OCI-LY3 (cell line): ENCODE data around the gene PTPN20.
"Not testable (repeated sequence)": the region's sequence is repeated elsewhere in the genome, so short reads cannot be mapped to it uniquely, and the experiment has no call there.

ENCODE experiments used
- H2AFZ ChIP-seq: fragments of 200-600, 300-600 bp; shearing (Covaris generic); 2 replicates; pipeline ENCODE4 v1.6.0; 2014; ENCODE audit warnings: antibody characterized with exemption, low read depth, low read length
- H3K27ac ChIP-seq: fragments of 200-600, 300-600 bp; sonication (generic); 2 replicates; pipeline ENCODE4 v1.5.1; 2014; ENCODE audit warnings: mild to moderate bottlenecking, low read length, moderate library complexity, mixed read lengths
- H3K27me3 ChIP-seq: fragments of 200-600, 300-600 bp; sonication (generic); 2 replicates; pipeline ENCODE4 v1.6.1; 2014; ENCODE audit warnings: low read depth, low read length, mixed read lengths
- H3K36me3 ChIP-seq: fragments of 200-600, 300-600 bp; sonication (generic); replicated peaks from 2 replicates; pipeline ENCODE3; 2014; ENCODE audit warnings: low read depth, low read length, mixed read lengths
- H3K4me1 ChIP-seq: fragments of 300-600, 200-600 bp; sonication (generic); 2 replicates; pipeline ENCODE4 v1.6.1; 2014; ENCODE audit warnings: low read length, mixed read lengths
- H3K4me2 ChIP-seq: fragments of 200-600, 300-600 bp; sonication (generic); 2 replicates; pipeline ENCODE4 v1.6.1; 2014; ENCODE audit warnings: low read length, mixed read lengths
- H3K4me3 ChIP-seq: fragments of 300-600, 200-600 bp; sonication (generic); 2 replicates; pipeline ENCODE4 v1.5.1; 2014; ENCODE audit warnings: antibody characterized with exemption, mild to moderate bottlenecking, low read length, moderate library complexity
- H3K79me2 ChIP-seq: fragments of 300-600, 200-600 bp; shearing (Covaris generic); 2 replicates; pipeline ENCODE4 v1.6.1; 2014; ENCODE audit warnings: mild to moderate bottlenecking, low read length, mixed read lengths
- H3K9ac ChIP-seq: fragments of 300-600, 200-600 bp; shearing (Covaris generic); 2 replicates; pipeline ENCODE4 v1.6.0; 2014; ENCODE audit warnings: mild to moderate bottlenecking, low read length, moderate library complexity
- H3K9me3 ChIP-seq: fragments of 200-600, 300-600 bp; shearing (Covaris generic); 2 replicates; pipeline ENCODE4 v1.6.1; 2014; ENCODE audit warnings: low read length, mixed read lengths; ENCODE audit not compliant: insufficient read depth
- H4K20me1 ChIP-seq: fragments of 200-600, 300-600 bp; sonication (generic); 2 replicates; pipeline ENCODE4 v1.6.1; 2016; ENCODE audit warnings: low read length, mixed read lengths; ENCODE audit not compliant: insufficient read depth

Gene PTPN20, protein sequence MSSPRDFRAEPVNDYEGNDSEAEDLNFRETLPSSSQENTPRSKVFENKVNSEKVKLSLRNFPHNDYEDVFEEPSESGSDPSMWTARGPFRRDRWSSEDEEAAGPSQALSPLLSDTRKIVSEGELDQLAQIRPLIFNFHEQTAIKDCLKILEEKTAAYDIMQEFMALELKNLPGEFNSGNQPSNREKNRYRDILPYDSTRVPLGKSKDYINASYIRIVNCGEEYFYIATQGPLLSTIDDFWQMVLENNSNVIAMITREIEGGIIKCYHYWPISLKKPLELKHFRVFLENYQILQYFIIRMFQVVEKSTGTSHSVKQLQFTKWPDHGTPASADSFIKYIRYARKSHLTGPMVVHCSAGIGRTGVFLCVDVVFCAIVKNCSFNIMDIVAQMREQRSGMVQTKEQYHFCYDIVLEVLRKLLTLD

DNA sequence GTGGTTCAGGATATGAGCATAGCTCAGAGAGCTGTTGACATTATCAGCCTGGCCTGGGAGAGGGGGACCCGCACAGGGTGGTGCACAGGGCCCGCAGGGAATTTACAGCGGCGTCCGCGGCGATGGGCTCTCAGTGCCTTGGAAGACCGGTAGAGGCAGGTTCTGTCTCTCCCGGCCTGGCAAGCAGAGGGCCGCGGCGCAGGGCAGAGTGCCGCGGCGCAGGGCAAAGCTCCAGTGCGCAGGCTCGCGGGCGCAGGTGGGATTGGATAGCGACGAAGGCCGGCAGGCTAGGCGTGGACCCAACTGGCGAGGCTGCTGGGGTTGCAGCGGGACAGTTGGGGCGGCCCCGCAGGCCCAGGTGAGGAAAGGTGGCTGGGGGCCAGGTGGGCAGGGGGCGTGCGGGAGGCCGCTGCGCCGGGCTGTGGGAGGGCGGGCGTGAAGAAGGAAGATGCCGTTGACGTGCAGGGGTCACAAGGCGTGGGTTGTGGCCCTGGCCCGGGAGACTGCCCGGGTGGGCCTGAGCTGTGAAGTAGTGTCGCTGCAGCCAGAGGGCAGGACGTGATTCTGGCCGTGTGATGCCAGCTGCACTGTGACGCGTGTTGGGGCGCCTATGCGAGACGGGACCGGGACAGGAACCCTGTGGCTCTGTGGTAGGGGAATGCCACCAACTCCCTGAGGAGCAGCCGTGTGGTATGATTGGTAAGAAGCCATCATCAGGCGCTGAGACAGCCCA is at the start of gene PTPN20:
Gene PTPN20 (plus strand): TSS at position 285 of the 733 bp plus-strand sequence. CDS start 21,072 bp downstream, outside the sequence.
- H3K27ac ChIP-seq, H3K4me3 ChIP-seq, H3K9me3 ChIP-seq, H3K36me3 ChIP-seq, H3K27me3 ChIP-seq, H3K79me2 ChIP-seq, H3K9ac ChIP-seq, H3K4me1 ChIP-seq, H3K4me2 ChIP-seq, H2AFZ ChIP-seq, H4K20me1 ChIP-seq: not testable (repeated sequence)

- H3K4me2 ChIP-seq, H3K79me2 ChIP-seq, H3K27ac ChIP-seq, H2AFZ ChIP-seq, H3K4me1 ChIP-seq, H3K4me3 ChIP-seq, H3K27me3 ChIP-seq, H3K9ac ChIP-seq, H3K9me3 ChIP-seq, H4K20me1 ChIP-seq, H3K36me3 ChIP-seq: not testable (repeated sequence)
Measured at GRCh38 chr10:46869716-46870115, 41.5 kb upstream of the PTPN20 start.

- not testable (repeated sequence) for H3K27ac ChIP-seq, H3K4me3 ChIP-seq, H3K9ac ChIP-seq, H2AFZ ChIP-seq, H3K4me2 ChIP-seq, H3K27me3 ChIP-seq, H3K36me3 ChIP-seq, H4K20me1 ChIP-seq, H3K4me1 ChIP-seq, H3K9me3 ChIP-seq, H3K79me2 ChIP-seq
Measured at GRCh38 chr10:46871583-46871982, 39.6 kb upstream of the PTPN20 start.

DNA sequence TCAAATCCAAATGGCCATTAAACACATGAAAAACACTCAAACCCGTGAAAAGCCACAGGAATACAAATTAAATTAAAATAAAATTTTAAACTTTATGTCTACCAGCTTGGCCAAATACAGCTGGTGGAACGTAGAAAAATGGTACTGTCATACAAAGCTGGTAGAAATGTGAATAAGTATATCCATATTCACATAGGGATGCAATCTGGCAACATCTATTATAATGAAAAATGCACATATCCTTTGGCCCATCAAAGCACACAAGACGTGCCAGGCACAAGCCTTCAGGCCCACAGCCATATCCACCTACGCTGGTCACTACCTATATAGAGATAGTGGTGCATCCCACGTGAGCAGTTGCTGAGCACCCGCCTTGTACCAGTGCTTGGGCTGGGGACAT is 35.9 kb upstream of the PTPN20 start:
- H3K27me3 ChIP-seq, result not testable (repeated sequence)

GRCh38 chr10:46876773-46877172 is 34.5 kb upstream of the PTPN20 start:
- not testable (repeated sequence) for H3K79me2 ChIP-seq, H3K4me3 ChIP-seq, H4K20me1 ChIP-seq, H3K4me2 ChIP-seq, H3K9me3 ChIP-seq, H3K9ac ChIP-seq, H3K4me1 ChIP-seq, H2AFZ ChIP-seq, H3K27ac ChIP-seq, H3K36me3 ChIP-seq, H3K27me3 ChIP-seq

More for the DNA sequence above, 35.9 kb upstream of the PTPN20 start:
- not testable (repeated sequence) for H4K20me1 ChIP-seq, H3K9me3 ChIP-seq, H3K4me3 ChIP-seq, H3K4me2 ChIP-seq, H3K36me3 ChIP-seq, H3K9ac ChIP-seq, H3K4me1 ChIP-seq, H3K79me2 ChIP-seq, H2AFZ ChIP-seq, H3K27ac ChIP-seq

DNA sequence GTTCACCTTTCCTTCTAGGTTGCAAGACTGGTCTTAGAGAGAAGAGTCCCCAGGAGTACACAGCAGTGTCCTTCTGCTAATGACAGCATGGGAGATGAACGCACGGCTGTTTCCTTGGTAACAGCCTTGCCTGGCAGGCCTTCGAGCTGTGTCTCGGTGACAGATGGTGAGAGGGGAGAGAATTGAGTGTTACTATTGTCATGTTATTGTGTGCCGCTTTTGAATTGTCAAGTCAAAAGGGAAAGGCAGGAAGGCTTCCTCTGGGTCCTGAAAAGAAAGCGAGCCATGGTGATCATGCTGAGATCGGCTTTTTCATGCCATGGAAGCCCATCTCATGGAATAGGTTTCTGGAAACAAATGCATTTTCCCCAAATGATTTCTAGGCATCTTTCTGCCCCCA is 32.5 kb upstream of the PTPN20 start:
- H3K9me3 ChIP-seq, H2AFZ ChIP-seq, H4K20me1 ChIP-seq, H3K79me2 ChIP-seq, H3K9ac ChIP-seq, H3K27me3 ChIP-seq, H3K36me3 ChIP-seq, H3K4me3 ChIP-seq, H3K4me1 ChIP-seq, H3K27ac ChIP-seq, H3K4me2 ChIP-seq: not testable (repeated sequence)

DNA sequence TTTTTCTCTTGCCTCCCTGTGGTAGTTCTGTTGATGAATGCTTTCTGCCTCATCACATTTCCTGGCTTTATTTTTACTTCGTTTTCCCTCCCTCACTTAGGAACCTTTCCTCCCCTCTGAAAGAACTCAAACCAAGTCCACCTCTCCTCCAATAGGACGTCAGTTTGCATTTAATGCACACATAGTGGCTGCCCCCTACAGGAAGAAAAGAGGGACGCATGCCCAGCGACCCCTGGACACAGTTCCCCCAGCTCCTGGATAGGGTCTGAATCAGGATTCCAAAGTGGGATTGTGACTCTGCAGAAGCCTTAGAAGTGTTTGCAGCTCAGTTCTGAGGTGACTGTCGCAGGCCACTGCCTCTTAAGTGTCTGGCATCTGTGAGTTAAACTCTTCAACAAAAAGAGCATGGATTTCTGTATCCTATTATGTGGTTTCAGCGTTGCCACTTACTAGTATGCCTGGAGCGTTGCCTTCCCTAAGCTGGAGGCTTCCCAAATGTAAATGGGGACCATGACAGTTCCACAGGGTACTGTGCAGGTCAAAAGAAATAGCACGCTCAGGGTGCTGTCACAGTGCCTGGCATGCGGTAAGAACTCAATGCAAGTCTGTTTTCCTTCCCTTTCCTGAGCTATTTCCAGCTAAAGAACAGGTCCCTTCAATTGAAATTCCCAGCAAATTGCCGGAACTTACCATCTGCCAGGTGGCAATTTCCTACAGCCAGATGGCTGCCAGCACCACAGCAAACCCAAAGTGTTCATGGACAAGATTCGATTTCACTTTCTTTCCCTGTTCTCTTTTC is 20.2 kb upstream of the PTPN20 start:
- H2AFZ ChIP-seq, H3K79me2 ChIP-seq, H3K4me2 ChIP-seq, H3K9me3 ChIP-seq, H3K9ac ChIP-seq, H4K20me1 ChIP-seq, H3K27me3 ChIP-seq, H3K4me1 ChIP-seq, H3K4me3 ChIP-seq, H3K27ac ChIP-seq, H3K36me3 ChIP-seq: not testable (repeated sequence)

GRCh38 chr10:46896762-46897692 is 14.2 kb upstream of the PTPN20 start:
- H3K27ac ChIP-seq, H3K79me2 ChIP-seq, H3K4me1 ChIP-seq, H4K20me1 ChIP-seq, H3K4me2 ChIP-seq, H3K9ac ChIP-seq, H2AFZ ChIP-seq, H3K27me3 ChIP-seq, H3K9me3 ChIP-seq, H3K4me3 ChIP-seq, H3K36me3 ChIP-seq: not testable (repeated sequence)
